ENCODE data around the gene COL4A6. TPM values are rescaled to one million over a fixed set of nuclear protein-coding genes. Genes with fewer than 3 reads are reported as not detected.
A peak's percentile ranks its signal among the peaks of the same experiment; 100 is the strongest.

COL4A6 gene
- total and polyA plus RNA-seq, 4 donors, result under 0.01 to 0.09 (median 0.07) TPM; not detected in 1

DNA sequence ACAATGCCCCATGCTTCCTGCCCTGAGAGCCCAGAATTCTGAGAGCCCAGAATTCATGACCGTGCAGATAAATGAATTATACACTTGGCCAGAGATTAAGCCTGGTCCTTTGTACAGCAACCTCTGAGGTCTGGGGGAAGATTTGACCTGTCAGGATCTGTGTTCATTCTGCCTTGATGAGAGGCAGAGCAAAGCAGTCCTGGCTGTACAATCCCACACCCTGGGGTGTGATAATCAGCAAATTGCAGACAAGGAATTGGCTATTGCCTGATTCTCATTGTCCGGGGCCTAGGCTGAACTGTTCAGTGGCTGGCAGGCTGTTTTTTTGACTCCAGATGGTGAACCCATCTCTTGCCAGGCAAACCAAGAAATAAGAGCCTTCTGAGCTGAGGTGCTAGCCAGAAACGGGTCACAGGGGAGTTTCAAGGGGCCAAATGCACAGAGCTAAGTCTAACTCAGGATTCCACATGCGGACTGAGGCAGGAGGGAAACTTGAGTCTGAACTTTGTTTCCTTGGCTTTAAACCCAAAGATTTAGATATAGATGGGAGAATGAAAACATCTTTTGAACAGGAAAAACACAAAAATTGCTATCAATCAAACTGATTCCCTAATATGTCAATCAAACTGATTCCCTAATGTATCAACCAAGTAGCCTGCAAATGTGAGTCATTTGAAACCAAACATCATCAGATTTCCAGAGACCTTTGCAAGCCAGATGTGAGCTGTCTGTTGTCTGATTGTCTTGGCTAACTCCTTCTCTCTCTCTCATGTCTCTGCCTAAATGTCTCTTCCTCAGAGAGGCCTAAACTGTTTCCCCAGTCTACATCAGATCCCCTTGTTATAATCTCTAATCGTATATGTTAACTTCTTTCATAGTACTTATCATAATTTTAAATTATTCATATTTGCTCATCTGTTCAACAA, 187.3 kb downstream of the COL4A6 start (continued):
- TF ChIP-seq, protein P1, sequence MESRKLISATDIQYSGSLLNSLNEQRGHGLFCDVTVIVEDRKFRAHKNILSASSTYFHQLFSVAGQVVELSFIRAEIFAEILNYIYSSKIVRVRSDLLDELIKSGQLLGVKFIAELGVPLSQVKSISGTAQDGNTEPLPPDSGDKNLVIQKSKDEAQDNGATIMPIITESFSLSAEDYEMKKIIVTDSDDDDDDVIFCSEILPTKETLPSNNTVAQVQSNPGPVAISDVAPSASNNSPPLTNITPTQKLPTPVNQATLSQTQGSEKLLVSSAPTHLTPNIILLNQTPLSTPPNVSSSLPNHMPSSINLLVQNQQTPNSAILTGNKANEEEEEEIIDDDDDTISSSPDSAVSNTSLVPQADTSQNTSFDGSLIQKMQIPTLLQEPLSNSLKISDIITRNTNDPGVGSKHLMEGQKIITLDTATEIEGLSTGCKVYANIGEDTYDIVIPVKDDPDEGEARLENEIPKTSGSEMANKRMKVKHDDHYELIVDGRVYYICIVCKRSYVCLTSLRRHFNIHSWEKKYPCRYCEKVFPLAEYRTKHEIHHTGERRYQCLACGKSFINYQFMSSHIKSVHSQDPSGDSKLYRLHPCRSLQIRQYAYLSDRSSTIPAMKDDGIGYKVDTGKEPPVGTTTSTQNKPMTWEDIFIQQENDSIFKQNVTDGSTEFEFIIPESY (IDR thresholded peaks at IDR 0.05), result no peak
- TF ChIP-seq YY1 (IDR thresholded peaks at IDR 0.05), result no peak

DNA sequence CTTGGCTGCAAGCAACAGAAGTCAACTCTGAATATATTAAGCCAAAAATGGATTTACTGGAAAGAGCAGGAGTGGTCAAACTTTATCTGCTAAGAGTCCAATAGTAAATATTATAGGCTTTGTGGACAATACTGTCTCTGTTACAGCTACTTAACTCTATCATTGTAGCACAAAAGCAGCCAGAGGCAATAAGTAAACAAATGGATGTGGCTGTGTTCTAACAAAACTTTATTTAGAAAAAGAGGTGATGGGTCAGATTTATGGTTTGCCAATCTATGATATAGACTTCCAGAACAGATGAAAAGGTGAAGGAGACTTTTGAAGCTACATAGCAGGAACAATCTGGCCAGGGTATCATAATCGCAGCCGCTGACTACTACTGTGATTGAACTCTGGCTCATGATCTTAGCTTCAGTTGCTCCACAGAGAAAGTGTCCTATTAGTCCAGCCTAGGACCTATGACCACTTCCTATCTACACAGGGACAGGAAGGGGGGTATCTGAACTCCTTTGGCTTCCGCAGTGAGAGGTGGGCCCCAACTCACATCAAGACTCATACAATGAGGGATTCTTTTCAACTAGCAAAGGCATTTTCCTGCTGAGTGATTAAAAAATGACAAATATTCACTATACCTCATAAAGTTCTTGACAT, 191.8 kb downstream of the COL4A6 start:
- Histone ChIP-seq H3K9me3 (ENCODE audit: control insufficient read depth in 4 of 4, low read length in 3 of 4) (no peaks in the 10 kb centered on the region), H3K9ac (ENCODE audit: low read depth in 1 of 2, low read length in 2 of 2) (no peak overlapping the region), H3K36me3 (ENCODE audit: control insufficient read depth in 4 of 4, insufficient read depth in 3 of 4, low read depth in 1 of 4, low read length in 3 of 4) (no peaks in the 10 kb centered on the region), H3K27me3 (ENCODE audit: control insufficient read depth in 4 of 4, insufficient read depth in 4 of 4, low read length in 3 of 4) (no peaks in the 10 kb centered on the region), H3K4me3 (ENCODE audit: low read depth in 1 of 3, low read length in 3 of 3) (no peak overlapping the region), H3K27ac (ENCODE audit: low read depth in 1 of 2, low read length in 2 of 2) (no peak overlapping the region), H3K4me1 (ENCODE audit: control insufficient read depth in 4 of 4, insufficient read depth in 4 of 4, low read length in 3 of 4) (no peaks in the 10 kb centered on the region)
- TF ChIP-seq GABPA (IDR thresholded peaks at IDR 0.05 in 1 of 2, conservative IDR thresholded peaks at IDR 0.05 in 1 of 2) (no peak), FOXA2 (IDR thresholded peaks at IDR 0.05) (no peak), FOXA1 (IDR thresholded peaks at IDR 0.05) (no peak), JUND (IDR thresholded peaks at IDR 0.05) (no peak), HNF4G (IDR thresholded peaks at IDR 0.05) (no peak), EGR1 (IDR thresholded peaks at IDR 0.05; ENCODE audit: low read depth in 2 of 2) (no peak), HNF4A (conservative IDR thresholded peaks at IDR 0.05) (no peak)
- TF ChIP-seq, protein P2, sequence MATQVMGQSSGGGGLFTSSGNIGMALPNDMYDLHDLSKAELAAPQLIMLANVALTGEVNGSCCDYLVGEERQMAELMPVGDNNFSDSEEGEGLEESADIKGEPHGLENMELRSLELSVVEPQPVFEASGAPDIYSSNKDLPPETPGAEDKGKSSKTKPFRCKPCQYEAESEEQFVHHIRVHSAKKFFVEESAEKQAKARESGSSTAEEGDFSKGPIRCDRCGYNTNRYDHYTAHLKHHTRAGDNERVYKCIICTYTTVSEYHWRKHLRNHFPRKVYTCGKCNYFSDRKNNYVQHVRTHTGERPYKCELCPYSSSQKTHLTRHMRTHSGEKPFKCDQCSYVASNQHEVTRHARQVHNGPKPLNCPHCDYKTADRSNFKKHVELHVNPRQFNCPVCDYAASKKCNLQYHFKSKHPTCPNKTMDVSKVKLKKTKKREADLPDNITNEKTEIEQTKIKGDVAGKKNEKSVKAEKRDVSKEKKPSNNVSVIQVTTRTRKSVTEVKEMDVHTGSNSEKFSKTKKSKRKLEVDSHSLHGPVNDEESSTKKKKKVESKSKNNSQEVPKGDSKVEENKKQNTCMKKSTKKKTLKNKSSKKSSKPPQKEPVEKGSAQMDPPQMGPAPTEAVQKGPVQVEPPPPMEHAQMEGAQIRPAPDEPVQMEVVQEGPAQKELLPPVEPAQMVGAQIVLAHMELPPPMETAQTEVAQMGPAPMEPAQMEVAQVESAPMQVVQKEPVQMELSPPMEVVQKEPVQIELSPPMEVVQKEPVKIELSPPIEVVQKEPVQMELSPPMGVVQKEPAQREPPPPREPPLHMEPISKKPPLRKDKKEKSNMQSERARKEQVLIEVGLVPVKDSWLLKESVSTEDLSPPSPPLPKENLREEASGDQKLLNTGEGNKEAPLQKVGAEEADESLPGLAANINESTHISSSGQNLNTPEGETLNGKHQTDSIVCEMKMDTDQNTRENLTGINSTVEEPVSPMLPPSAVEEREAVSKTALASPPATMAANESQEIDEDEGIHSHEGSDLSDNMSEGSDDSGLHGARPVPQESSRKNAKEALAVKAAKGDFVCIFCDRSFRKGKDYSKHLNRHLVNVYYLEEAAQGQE (IDR thresholded peaks at IDR 0.05), result no peak
- TF ChIP-seq, protein P3, sequence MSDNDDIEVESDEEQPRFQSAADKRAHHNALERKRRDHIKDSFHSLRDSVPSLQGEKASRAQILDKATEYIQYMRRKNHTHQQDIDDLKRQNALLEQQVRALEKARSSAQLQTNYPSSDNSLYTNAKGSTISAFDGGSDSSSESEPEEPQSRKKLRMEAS (IDR thresholded peaks at IDR 0.05), result no peak
- TF ChIP-seq, protein P4, sequence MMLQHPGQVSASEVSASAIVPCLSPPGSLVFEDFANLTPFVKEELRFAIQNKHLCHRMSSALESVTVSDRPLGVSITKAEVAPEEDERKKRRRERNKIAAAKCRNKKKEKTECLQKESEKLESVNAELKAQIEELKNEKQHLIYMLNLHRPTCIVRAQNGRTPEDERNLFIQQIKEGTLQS (IDR thresholded peaks at IDR 0.05), result no peak
- no peak for DNase-seq (ENCODE audit: low spot score)
- WGBS, result 98% methylated on average over 3 of the region's 3 CpGs

DNA sequence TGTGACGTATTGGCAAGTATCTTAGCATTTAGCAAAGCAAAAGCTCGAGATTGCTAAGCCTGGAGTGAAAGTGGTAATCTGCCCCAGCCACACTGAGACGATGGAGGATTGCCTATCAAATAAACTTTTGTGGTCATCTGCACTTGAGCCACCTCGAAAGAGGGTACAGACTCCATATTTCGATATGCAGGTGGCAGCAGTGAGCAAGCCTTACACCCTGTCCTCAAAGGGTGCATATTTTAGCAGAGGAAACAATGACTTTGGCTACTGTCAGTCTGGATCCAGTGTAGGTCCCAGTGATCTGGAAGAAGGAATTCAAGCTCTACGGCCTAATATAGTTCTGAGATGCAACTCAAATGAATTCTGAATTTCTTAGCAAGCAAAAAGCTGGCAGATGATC, 192.8 kb downstream of the COL4A6 start:
- H3K9me3 ChIP-seq (ENCODE audit: control insufficient read depth in 4 of 4, low read length in 3 of 4), result no peaks in the 10 kb centered on the region
- H3K27me3 ChIP-seq (ENCODE audit: control insufficient read depth in 4 of 4, insufficient read depth in 4 of 4, low read length in 3 of 4), result no peaks in the 10 kb centered on the region
- no peak for DNase-seq (ENCODE audit: low spot score)
- H3K9ac ChIP-seq (ENCODE audit: low read depth in 1 of 2, low read length in 2 of 2), result no peak overlapping the region
- TF ChIP-seq RAD21 (IDR thresholded peaks at IDR 0.05), result peak; percentile 30 to 68
- TF ChIP-seq YY1 (IDR thresholded peaks at IDR 0.05), result no peak
- TF ChIP-seq FOXA1 (IDR thresholded peaks at IDR 0.05), result no peak
- no peak overlapping the region for H3K27ac ChIP-seq (ENCODE audit: low read depth in 1 of 2, low read length in 2 of 2)
- WGBS, result 84% methylated on average over 6 of the region's 6 CpGs
- H3K4me1 ChIP-seq (ENCODE audit: control insufficient read depth in 4 of 4, insufficient read depth in 4 of 4, low read length in 3 of 4), result no peaks in the 10 kb centered on the region
- no peaks in the 10 kb centered on the region for H3K36me3 ChIP-seq (ENCODE audit: control insufficient read depth in 4 of 4, insufficient read depth in 3 of 4, low read depth in 1 of 4, low read length in 3 of 4)
- no peak overlapping the region for H3K4me3 ChIP-seq (ENCODE audit: low read depth in 1 of 3, low read length in 3 of 3)
